HG02588 (cell line): ENCODE results near the gene PRR15L.

Source experiments
- ATAC-seq: cut with Tn5 transposase; IDR thresholded peaks from one replicate; pipeline ENCODE4 v1.9.1; 2021; ENCODE audit warnings: mild to moderate bottlenecking, moderate library complexity; ENCODE audit not compliant: unreplicated experiment

Gene PRR15L

DNA sequence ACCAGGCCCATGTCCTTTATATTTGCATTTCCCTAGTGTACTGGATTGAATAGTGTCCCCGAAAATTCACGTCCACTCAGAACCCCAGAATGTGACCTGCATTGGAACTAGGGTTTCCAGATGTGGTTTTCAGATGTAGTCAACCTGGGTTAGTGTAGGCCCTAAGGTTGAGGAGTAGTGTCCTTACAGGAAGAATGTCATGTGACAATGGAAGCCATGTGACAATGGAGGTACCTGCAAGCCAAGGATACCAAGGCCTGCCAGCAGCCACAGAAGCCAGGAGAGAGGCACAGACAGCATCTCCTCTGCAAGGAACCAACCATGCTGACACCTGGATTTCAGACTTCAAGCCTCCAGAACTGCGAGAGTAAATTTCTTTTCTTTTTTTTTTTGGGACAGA is 5.2 kb upstream of the PRR15L start:
- ATAC-seq: no peak

GRCh38 chr17:47961406-47961805 is 3.7 kb upstream of the PRR15L start:
- ATAC-seq: no peak

- no peak for ATAC-seq
Measured at GRCh38 chr17:47959825-47960655, 2.4 kb upstream of the PRR15L start.

GRCh38 chr17:47956791-47957590 is 692 bp downstream of the PRR15L start:
- ATAC-seq: no peak

- no peak for ATAC-seq
Measured at GRCh38 chr17:47955497-47956461, 1.9 kb downstream of the PRR15L start.

- ATAC-seq: no peak
Measured at GRCh38 chr17:47953909-47954308, 3.8 kb downstream of the PRR15L start.

- no peak for ATAC-seq
Measured at GRCh38 chr17:47952171-47953021, 5.3 kb downstream of the PRR15L start.

GRCh38 chr17:47950448-47950847 is 7.2 kb downstream of the PRR15L start:
- ATAC-seq: no peak

- no peak for ATAC-seq
Measured at GRCh38 chr17:47949946-47950345, 7.7 kb downstream of the PRR15L start.

- ATAC-seq: peak; percentile 55
Measured at GRCh38 chr17:47949197-47949759, 8.4 kb downstream of the PRR15L start.

GRCh38 chr17:47948706-47949196 is 8.9 kb downstream of the PRR15L start:
- no peak for ATAC-seq

DNA sequence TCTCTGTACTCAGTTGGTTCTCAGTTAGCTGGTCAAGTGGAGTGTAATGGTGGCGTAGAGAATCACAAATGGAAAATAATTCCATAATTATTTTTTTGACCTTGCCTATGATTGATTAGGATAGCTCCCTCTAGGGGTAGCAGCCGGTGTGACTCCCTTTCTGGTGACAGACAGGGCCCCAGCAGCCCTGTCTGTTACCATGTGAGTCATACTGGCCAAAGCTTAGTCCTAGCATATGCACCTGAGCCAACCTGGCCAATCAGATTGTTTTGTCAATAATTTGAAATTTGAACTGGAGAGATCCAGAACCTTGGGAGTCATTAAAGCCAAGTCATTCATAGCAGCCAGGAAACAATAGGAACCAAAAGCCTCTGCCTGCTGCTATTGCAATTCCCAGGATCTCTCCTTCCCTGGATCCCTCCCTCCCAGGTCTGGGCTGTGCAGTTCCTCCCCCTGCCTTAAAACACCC is 10.7 kb downstream of the PRR15L start:
- peak; percentile 50 for ATAC-seq

GRCh38 chr17:47946516-47946915 is 11.2 kb downstream of the PRR15L start:
- ATAC-seq: no peak

DNA sequence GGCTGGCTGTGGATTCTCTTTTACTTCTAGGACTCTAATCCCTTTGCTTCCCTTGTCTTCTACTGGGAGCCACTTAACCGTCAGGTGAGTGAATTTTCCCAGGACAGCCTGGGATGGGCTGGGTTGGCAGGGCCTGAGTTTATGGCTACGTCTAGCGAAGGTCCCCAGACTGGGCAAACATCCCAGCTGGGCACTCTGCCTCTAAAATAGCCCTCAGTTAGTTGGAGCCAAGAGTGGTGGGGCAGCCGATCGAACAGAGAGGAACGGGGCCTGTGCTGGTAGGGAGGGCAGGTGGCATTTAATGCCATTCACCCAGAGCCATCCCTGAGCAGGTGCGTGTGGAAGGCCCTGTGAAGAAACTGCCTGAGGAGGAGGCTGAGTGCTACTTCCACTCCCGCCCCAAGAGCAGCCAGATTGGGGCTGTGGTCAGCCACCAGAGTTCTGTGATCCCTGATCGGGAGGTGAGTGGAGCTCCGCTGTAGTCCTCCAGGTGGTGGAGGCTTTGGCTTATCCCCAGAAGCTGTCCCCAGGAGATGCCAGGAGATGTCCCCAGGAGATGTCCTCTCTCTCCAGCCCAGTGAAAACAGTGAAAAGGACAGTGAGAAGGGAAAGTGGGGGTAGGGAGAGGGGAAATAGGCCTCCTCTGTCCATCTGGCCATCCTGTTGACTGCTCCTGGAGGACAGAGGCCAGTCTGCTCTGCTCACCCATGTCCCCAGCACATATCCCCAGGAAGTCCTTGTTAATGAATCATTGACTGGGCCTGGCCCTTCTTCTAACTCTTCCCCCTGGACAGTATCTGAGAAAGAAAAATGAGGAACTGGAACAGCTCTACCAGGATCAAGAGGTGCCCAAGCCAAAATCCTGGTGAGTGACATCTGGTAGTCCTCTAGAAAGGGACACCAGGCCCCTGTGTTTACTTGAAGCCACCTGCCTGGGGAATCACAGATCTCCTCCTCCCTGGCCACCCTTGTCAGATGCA is 11.9 kb downstream of the PRR15L start:
- no peak for ATAC-seq

DNA sequence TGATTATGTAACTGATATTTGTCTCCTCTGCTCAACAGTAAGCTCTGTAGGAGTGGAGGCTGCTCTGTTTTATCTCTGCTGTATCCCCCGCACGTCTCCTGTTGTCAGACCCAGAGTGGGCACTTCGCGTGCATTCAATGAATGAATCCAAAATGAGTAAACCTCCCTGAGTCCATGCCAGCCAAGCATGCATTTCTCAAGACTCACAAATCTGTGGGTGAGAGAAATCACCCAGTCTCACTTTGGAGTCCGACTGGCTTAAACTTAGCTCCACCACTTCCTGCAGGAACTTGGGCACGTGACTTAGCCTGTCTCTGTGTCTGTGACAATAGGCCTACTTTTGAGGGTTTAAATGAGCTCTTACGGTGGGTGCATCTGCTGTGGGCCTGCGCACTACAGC is 12.6 kb downstream of the PRR15L start:
- no peak for ATAC-seq

DNA sequence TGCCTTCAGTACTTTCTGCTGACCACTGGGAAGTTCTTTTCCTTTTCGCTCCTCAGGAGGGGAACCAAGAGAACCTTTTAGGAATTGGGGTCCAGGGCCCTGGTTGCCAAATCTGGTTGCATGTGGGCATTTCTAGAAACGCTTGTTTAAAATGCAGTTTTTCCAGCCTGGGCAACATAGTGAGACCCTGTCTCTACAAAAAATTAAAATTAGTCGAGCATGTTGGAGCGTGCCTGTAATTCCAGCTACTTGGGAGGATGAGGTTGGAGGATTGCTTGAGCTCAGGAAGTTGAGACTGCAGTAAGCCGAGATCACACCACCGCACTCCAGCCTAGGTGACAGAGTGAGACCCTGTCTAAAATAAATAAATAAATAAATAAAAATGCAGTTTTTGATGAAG is 15.1 kb downstream of the PRR15L start:
- ATAC-seq: no peak

- no peak for ATAC-seq
Measured at GRCh38 chr17:47942096-47942510, 15.6 kb downstream of the PRR15L start.
